ENCODE results near the gene SYVN1. TPM values are rescaled to one million over a fixed set of nuclear protein-coding genes. Genes with fewer than 3 reads are reported as not detected.

SYVN1 gene
- total RNA-seq, 2 donors from 2014 or later, result 64.5 to 70.4 TPM

DNA sequence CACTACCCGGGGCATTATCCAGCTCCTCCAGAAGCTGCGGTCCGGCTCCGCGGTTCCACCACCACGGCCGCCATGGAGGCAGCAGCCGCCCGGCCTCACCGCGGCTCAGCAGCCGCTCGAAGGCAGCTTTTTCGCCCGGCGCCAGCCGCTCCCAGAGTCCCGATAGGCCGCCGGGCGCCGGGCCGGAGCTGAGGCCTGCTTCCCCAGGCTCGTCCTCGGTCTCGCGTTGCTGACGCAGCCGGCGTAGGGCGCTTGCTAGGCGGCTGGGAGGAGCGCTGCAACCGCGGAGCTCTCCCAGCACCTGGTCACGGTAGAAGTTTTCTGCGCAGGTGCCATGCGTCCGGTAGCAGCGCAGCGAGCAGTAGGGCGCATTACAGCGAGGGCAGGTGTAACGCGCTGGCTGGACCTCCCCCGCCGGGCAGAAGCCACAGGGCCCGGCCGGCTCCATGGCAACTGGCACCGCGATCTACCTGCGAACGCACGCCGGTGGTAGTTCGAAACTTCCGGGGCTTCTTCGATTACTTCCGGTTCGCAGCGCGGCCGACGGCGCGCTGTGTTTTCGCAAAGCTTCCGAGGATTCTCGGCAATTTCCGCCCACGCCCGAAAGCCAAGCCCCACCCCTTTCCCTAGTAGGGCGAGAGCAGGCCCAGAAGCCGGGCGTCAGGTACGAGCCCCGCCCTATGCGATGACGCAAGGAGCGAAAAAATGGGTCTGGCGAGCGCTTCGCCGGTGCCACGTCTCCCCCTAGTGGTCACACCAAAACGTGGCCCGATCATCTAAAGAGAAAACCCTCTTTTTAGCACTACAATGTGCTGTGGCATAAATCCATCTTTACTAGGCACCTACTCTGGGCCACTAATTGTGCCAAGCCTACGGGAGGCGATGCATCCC is 16.9 kb downstream of the SYVN1 start, which contains the start of gene ZNHIT2:
Gene ZNHIT2 (minus strand): TSS at position 496 of the 891 bp plus-strand sequence. CDS start 48 bp downstream, at position 448.
- DNase-seq (peak; percentile 99 to 100), ATAC-seq (peak; percentile 74)
- intact Hi-C loops (cut with DNase I, micrococcal nuclease), result no loop called here

DNA sequence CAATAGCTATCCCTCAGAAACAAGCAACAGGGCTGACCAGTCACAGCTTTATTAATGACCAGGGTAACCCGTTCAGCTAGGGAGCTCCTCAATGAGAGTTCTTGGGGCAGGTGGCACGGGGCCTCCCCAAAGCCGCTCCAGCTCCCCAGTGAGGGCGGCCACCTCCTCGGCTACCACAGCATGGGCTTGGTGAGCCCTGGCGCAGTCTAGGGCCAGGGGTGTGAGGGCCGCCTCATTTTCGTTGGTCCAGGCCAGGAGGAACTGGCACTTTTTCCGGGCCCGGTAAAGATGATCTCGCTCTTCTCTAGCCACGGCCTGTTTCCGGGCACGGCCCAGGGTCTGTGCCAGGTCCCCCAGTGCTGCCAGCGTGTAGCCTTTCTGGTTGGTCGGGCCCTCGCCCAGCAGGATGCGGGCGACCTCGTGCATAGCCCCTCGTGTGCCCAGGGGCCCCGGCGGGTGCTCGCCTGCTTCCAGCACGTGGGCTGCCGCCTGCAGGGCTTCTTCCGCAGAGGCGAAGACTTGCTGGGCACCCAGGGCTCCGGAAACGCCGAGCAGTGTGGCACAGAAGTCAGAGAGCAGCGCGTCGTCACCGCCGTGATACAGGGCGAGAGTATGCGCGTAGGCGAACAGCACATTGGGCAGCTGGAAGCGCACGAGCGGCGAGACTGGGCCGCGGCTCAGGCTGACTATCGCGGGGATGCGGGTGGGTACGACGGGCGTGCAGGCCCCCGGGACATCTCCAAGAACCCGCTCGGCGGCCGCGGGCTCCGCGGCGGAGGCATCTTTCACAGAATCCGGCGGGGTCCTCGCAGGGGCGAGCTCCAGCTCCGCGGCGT is 17.7 kb downstream of the SYVN1 start:
- DNase-seq, result peak; percentile 54 to 60
- intact Hi-C loops (cut with DNase I, micrococcal nuclease), result no loop called here
- peak; percentile 23 for ATAC-seq

DNA sequence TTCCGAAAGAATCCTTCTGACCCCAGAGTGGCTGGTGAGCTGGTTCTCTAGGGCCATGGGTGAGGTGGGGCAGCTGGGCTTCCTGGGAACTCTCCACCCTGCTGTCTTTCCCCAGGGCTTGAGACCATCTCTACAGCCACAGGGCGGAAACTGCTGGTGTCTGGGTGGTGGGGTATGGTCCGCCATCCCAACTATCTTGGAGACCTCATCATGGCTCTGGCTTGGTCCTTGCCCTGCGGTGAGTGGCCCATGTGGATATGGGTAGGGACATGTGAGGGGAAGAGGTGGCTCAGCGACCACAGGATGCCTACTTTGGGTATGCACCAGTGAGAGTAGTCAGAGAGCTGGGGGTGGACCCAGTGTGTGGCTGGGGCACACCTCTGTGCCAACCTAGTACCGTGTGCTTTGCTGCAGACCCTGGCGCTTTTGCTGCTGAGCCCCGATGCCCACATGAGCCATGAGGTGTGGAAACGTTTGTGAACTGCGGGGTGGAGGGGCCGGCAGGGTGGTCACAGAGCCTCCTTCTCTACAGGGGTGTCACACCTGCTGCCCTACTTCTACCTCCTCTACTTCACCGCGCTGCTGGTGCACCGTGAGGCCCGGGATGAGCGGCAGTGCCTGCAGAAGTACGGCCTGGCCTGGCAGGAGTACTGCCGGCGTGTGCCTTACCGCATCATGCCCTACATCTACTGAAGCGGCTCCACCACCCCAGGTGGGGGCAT is 18.8 kb downstream of the SYVN1 start:
- DNase-seq, result peak in 1 of 2 donors; percentile 26
- intact Hi-C loops (cut with DNase I, micrococcal nuclease), result no loop called here

DNA sequence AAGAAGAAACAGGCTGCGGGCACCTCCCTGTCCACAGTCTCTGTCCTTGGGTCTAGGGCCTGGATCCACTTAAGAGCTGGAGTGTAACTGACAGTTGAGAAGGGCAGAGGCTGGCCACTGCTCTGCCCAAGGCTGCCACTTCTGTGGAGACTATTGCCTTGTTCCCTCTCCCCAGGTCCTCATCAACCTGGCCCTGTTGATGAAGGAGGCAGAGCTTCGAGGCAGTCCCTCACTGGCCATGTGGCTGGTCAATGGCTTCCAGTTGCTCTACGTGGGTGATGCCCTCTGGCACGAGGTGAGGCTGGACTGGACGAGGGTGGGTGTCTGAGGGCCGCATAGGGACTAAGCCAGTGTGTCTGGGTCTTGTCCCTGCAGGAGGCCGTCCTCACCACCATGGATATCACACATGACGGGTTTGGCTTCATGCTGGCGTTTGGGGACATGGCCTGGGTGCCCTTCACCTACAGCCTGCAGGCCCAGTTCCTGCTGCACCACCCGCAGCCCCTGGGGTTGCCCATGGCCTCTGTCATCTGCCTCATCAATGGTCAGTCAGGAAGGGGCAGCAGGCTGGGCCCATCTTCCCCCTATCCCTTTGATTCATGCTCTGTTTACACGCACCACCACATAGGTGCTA is 19.7 kb downstream of the SYVN1 start:
- intact Hi-C loops (cut with DNase I, micrococcal nuclease), result no loop called here
- ATAC-seq, result no peak

More for the DNA sequence above, 18.8 kb downstream of the SYVN1 start:
- ATAC-seq, result no peak

DNA sequence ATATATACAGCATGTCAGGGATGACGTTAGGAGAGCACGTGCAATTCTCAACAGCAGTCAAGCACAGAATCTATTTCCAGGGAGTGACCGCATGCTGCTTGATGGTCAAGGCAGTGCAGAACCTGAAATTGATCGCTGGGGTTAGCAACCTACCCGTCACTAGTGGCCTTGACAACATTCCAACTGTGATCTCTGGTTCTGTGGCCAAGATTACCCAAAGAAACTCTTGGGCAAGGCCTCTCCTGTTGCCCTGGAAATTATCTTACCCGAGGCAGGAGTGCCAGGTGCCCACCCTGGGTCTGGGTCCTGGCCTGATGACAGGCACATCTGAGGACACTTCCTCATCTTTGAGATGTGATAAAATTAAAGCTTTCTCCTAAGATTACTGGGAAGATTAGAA is 20.5 kb downstream of the SYVN1 start:
- ATAC-seq (no peak), DNase-seq (no peak)
- intact Hi-C loops (cut with DNase I, micrococcal nuclease), result no loop called here

More for the DNA sequence above, 19.7 kb downstream of the SYVN1 start:
- no peak for DNase-seq

DNA sequence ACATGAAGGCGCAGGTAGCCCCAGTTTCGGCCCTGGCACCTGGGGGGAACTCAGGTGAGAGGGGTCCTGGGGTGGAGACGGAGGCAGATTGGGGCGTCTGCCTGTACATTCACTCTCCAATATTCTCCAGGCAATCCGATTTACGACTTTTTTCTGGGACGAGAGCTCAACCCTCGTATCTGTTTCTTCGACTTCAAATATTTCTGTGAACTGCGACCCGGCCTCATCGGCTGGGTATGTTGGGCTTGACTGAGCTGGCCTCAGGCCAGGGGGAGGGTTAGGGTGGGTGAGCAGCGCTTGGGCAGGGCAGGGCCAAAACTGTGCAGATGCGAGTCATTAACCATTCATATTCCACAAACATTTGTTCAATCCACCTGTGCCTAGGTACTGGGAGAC is 21.0 kb downstream of the SYVN1 start:
- DNase-seq, result peak in 1 of 2 donors; percentile 52
- intact Hi-C loops (cut with DNase I, micrococcal nuclease), result no loop called here
- no peak for ATAC-seq

DNA sequence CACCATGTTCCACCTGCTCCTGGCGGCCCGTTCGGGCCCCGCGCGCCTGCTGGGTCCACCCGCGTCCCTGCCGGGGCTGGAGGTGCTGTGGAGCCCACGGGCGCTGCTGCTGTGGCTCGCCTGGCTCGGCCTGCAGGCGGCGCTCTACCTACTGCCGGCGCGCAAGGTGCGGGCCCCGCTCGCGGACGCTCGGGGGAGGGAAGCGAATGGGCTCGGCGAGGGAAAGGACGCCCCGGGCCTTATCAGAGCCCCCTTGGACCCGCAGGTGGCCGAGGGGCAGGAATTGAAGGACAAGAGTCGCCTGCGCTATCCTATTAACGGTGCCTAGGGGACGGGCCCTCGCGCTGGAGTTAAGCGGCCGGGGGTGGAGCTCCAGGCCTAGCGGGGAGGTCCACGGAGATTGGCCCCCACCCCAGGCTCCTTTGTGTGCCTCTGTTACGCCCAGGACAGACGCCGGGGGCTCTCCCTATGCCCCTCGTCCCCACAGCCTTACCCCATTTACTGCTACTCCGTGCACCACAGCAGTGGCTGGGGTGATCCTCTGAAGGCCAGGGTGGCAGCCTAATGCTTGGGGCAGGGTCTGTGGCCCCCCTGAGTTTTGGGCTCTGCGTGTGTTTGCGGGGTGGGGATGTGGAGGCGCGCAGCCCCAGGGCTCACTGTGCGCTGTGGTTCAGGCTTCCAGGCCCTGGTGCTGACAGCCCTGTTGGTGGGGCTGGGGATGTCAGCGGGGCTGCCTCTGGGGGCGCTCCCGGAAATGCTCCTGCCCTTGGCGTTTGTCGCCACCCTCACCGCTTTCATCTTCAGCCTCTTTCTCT is 21.6 kb downstream of the SYVN1 start:
- peak; percentile 58 to 84 for DNase-seq
- intact Hi-C loops (cut with DNase I, micrococcal nuclease), result no loop called here
- ATAC-seq, result peak; percentile 62

DNA sequence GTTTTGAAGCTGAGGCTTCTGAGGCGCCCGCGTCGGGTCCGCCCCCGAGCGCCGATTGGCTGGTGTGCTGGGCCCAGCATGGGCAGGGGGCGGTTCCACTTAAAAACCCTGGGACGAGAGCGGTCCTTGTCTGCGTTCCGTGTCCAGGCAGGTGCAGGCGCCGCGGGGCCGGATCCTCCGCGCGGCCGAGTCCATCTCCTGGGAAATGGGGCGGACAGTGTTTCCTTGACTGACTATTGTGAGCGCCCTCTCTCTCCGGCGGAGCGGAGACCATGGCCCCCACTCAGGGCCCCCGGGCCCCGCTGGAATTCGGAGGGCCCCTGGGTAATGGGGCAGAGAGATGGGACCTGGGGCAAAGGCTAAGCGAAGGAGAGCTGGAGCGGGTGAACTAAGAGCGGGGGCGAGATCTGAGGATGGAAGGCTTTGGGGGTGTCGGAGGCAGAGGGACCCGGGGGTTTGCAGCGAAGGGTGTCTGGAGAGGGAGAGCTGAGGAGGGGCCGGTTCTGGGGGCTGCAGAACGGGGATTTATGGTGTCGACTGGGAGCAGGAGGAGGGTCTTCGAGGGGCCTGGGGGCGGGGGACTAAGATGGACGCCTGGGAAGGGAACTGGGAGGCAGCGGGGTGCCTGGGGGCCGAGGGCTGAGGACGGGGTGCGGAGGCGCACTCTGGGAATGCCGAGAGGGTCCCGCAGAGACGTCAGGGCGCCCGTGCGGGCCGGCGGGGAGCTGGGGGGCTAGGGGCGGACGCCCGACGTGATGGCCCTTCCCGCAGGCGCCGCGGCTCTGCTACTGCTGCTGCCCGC is 22.4 kb downstream of the SYVN1 start, which contains the start of gene TM7SF2:
Gene TM7SF2 (plus strand): TSS at position 129 of the 802 bp plus-strand sequence. CDS start 144 bp downstream, at position 273.
- DNase-seq (peak; percentile 98 to 99), ATAC-seq (peak; percentile 82)
- intact Hi-C loops (cut with DNase I, micrococcal nuclease), result no loop called here

DNA sequence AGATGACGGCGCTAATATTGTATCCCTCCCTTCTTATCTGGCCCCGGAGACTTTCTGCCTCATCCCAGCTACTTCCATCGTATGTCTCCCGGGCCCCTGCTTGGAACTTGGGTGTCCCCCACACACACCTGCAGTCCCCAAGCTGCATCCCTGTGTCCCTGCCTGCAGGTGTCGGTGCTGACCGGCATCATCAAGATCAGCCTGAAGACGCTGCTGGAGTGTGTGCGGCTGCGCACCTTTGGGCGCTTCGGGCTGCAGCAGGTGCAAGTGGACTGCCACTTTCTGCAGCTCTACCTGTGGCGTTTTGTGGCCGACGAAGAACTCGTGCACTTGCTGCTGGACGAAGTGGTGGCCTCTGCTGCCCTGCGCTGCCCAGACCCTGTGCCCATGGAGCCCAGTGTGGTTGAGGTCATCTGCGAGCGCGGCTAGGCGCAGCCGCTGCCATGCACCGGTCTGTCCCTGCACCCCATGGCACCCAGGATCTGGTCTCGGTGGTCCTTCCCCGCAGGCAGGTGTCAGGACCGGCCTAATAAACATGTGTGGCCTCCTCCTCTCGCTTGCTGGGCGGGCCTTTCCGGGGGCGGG is 23.1 kb downstream of the SYVN1 start:
- intact Hi-C loops (cut with DNase I, micrococcal nuclease), result no loop called here
- DNase-seq (no peak), ATAC-seq (no peak)

DNA sequence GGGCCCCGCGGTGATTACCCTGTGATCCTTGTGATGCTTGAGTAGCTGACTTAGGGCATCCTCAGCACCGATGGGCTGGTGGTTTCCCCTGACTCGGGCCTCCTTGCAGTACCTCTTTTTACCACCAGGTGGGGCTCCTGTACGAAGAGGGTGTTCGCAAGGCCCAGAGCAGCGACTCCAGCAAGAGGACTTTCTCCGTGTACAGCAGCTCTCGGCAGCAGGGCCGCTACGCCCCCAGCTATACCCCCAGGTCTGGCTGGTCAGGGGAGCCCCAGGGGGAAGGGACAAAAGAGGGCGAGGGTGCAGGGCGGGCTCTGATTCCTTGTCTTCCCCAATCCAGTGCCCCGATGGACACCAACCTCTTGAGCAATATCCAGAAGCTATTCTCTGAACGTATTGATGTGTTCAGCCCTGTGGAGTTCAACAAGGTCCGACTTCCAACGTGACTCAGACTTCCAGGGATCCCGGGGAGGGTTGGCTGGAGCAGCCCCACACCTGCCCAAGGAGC is 23.9 kb downstream of the SYVN1 start:
- intact Hi-C loops (cut with DNase I, micrococcal nuclease), result no loop called here
- ATAC-seq, result peak; percentile 41
- DNase-seq, result peak; percentile 81 to 94

DNA sequence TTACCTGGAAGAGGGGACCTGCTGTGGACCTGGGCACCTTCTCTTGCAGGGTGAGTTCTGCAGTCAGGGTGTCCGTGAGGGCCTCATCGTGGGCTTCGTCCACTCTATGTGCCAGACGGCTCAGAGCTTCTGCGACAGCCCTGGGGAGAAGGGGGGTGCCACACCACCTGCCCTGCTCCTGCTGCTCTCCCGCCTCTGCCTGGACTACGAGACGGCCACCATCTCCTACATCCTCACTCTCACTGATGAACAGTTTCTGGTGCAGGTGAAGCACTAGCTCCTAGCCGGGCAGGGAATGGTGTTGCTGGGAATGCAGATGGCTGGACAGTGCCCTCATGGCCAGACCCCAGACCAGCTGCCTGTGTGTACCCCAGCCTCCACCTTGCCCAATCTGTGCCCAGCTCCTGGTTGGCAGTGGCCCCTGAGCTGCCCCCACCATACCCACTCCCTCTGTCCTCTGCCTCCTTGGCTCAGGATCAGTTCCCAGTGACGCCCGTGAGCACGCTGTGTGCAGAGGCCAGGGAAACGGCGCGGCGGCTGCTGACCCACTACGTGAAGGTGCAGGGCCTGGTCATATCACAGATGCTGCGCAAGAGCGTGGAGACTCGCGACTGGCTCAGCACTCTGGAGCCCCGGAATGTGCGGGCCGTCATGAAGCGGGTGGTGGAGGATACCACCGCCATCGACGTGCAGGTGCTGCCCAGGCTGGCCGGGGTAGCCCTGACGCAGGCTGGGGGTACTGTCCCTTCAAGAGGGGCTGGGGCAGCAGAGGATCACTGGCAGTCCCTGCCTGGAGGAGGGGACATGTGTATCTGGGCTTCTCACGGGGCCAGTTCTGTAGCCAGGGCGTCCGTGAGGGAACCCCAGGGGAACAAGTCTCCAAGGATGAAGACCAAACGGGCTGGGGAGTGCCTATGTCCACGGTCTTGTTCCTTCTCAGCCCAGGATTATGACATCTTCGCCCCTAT is 24.8 kb downstream of the SYVN1 start:
- DNase-seq (no peak), ATAC-seq (no peak)
- intact Hi-C loops (cut with DNase I, micrococcal nuclease), result no loop called here

DNA sequence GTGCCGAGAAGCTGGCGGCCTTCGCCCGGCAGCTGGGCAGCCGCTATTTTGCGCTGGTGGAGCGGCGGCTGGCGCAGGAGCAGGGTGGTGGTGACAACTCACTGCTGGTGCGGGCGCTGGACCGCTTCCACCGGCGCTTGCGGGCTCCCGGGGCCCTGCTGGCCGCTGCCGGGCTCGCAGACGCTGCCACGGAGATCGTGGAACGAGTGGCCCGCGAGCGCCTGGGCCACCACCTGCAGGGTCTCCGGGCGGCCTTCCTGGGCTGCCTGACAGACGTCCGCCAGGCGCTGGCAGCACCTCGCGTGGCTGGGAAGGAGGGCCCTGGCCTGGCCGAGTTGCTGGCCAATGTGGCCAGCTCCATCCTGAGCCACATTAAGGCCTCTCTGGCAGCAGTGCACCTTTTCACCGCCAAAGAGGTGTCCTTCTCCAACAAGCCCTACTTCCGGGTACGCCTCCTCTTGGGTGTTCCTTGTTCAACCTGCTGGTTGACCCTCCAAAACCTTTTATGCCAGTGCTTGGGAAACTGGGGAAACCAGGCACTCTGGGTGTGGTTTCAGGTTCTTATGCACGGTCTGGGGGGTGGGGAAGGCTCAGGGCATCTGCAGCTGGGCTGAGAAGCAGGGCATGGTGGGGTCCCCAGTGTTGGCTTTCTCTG is 25.7 kb downstream of the SYVN1 start:
- no peak for ATAC-seq
- intact Hi-C loops (cut with DNase I, micrococcal nuclease), result no loop called here
- DNase-seq, result no peak

DNA sequence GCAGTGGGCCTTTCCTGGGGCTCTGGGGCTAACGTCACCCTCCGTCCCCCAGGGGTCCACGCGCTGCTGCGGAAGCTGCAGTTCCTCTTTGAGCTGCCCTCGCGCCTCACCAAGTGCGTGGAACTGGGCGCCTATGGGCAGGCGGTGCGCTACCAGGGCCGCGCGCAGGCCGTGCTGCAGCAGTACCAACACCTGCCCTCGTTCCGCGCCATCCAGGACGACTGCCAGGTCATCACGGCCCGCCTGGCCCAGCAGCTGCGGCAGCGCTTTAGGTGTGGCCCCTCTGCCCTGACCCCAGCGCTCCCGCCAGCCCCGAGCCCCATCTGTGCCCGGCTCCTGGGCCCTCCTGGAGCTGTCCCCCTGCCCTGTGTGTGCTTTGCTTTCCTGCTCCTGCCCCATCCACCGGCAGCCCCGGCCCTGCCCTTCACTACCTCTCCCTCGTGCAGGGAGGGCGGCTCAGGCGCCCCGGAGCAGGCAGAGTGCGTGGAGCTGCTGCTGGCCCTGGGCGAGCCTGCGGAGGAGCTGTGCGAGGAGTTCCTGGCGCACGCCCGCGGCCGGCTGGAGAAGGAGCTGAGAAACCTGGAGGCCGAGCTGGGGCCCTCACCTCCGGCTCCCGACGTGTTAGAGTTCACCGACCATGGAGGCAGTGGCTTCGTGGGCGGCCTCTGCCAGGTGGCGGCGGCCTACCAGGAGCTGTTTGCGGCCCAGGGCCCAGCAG is 26.4 kb downstream of the SYVN1 start:
- DNase-seq (no peak), ATAC-seq (no peak)
- intact Hi-C loops (cut with DNase I, micrococcal nuclease), result no loop called here

DNA sequence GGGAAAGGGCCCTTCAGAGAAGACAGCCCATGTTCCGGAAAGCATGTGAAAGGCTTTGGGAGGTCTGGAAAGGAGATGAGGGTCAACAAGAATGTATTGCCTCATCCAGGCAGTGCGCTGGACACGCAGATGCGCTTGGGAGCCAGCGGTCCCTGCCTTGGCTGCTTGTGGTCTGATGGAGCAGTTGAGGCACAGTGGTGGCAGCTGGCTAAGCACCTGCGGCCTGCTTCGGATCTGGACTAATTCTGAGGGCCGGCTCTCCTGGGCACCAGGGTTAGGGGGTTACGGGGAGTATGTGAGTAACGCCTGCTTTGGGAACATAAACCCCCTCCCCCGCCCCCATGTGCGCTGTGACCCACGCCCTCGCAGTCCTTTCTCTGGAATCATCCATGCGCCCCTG is 27.2 kb downstream of the SYVN1 start:
- DNase-seq, result no peak
- intact Hi-C loops (cut with DNase I, micrococcal nuclease), result no loop called here
- no peak for ATAC-seq

All from left colon (tissue), 2 donors.